KMS-11 (cell line): ENCODE data around the gene CCR8.

Experiments used
- H2AFZ ChIP-seq: fragments of 200-600 bp; sonication (generic); 2 replicates; pipeline ENCODE4 v1.6.1; 2016; ENCODE audit warnings: antibody characterized with exemption, mixed run types, low read depth
- H3K27ac ChIP-seq: fragments of 200-600 bp; sonication (generic); 2 replicates; pipeline ENCODE4 v1.6.1; 2016; ENCODE audit warnings: mild to moderate bottlenecking, mixed run types
- H3K27me3 ChIP-seq: fragments of 200-600 bp; sonication (generic); 2 replicates; pipeline ENCODE4 v1.6.1; 2017; ENCODE audit warnings: mild to moderate bottlenecking, low read depth, mixed run types, moderate library complexity; ENCODE audit not compliant: insufficient read depth
- H3K36me3 ChIP-seq: fragments of 200-600 bp; sonication (generic); 2 replicates; pipeline ENCODE4 v1.6.1; 2017; ENCODE audit warnings: mild to moderate bottlenecking, mixed run types; ENCODE audit not compliant: insufficient read depth
- H3K4me1 ChIP-seq: fragments of 200-600 bp; sonication (generic); 2 replicates; pipeline ENCODE4 v1.6.1; 2016; ENCODE audit warnings: mild to moderate bottlenecking, low read depth, mixed run types; ENCODE audit not compliant: poor library complexity, severe bottlenecking
- H3K4me2 ChIP-seq: fragments of 200-600 bp; sonication (generic); 2 replicates; pipeline ENCODE4 v1.7.0; 2016; ENCODE audit warnings: mild to moderate bottlenecking, mixed run types
- H3K4me3 ChIP-seq: fragments of 200-600 bp; sonication (generic); IDR thresholded peaks from 2 replicates; pipeline ENCODE4 v1.6.1; 2017; ENCODE audit warnings: low read depth, low read length, mixed read lengths; ENCODE audit not compliant: insufficient read depth
- H3K79me2 ChIP-seq: fragments of 200-600 bp; sonication (generic); 2 replicates; pipeline ENCODE4 v1.6.1; 2016; ENCODE audit warnings: low read depth, mixed run types; ENCODE audit not compliant: insufficient read depth
- H3K9ac ChIP-seq: fragments of 200-600 bp; sonication (generic); 2 replicates; pipeline ENCODE4 v1.6.1; 2016; ENCODE audit warnings: mild to moderate bottlenecking, mixed run types
- H4K20me1 ChIP-seq: fragments of 200-600 bp; sonication (generic); 2 replicates; pipeline ENCODE4 v1.6.1; 2016; ENCODE audit warnings: mild to moderate bottlenecking, mixed run types; ENCODE audit not compliant: insufficient read depth
- TF ChIP-seq, protein P1 (sequence below): fragments of 200-600 bp; sonication (generic); conservative IDR thresholded peaks from 2 replicates; pipeline ENCODE4 v1.6.1; 2017; ENCODE audit warnings: low read depth, mild to moderate bottlenecking, antibody characterized with exemption, low read length, moderate library complexity, mixed read lengths

The CCR8 gene

DNA sequence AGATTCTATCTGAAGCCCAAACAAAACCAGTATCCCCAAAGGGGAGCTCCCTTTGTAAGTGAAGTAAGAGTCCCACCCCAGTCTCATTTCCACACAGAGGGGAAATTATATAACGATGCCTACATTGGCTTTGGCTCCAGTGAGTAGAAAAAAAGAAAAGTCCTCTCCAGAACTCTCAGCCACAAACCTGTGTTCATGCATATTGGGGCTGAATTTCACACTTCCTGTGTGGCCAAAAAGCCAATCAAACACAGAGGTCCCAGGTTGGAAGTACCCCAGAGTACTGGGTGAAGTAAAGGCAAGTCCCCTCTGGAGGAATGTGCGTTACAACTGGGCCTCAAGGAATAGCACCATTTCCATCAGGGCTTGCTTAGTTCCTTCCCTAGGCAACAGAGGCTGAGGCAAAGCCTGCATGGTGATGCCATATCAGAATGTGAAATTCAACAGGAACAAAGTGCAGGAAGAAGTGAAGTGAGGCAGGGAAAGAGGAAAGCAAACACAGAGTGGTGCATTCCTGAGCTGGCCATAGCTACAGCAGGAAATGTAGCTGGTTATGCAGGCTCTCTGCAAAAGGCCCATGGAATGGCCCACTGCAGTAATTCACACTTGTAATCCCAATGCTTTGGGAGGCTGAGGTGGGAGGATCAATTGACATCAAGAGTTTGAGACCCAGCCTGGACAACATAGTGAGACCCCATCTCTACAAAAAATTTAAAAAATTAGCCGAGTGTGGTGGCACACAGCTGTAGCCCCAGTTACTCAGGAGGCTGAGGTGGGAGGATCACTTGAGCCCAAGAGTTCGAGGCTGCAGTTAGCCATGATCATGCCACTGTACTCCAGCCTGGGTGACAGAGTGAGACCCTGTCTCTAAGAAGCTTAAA, 33.1 kb upstream of the CCR8 start:
- Histone ChIP-seq H3K4me1 (peaks cover 3% of the 10 kb centered on the region), H3K4me2 (no peak overlapping the region), H3K36me3 (no peaks in the 10 kb centered on the region), H3K27ac (no peak overlapping the region), H3K27me3 (no peaks in the 10 kb centered on the region), H3K4me3 (no peak overlapping the region), H4K20me1 (no peaks in the 10 kb centered on the region), H3K79me2 (no peaks in the 10 kb centered on the region), H3K9ac (no peak overlapping the region), H2AFZ (no peak overlapping the region)
- TF ChIP-seq, protein P1, sequence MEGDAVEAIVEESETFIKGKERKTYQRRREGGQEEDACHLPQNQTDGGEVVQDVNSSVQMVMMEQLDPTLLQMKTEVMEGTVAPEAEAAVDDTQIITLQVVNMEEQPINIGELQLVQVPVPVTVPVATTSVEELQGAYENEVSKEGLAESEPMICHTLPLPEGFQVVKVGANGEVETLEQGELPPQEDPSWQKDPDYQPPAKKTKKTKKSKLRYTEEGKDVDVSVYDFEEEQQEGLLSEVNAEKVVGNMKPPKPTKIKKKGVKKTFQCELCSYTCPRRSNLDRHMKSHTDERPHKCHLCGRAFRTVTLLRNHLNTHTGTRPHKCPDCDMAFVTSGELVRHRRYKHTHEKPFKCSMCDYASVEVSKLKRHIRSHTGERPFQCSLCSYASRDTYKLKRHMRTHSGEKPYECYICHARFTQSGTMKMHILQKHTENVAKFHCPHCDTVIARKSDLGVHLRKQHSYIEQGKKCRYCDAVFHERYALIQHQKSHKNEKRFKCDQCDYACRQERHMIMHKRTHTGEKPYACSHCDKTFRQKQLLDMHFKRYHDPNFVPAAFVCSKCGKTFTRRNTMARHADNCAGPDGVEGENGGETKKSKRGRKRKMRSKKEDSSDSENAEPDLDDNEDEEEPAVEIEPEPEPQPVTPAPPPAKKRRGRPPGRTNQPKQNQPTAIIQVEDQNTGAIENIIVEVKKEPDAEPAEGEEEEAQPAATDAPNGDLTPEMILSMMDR = no peak

- TF ChIP-seq, protein P1 = no peak
- Histone ChIP-seq H4K20me1 (no peaks in the 10 kb centered on the region), H3K27me3 (no peaks in the 10 kb centered on the region), H3K4me3 (no peak overlapping the region), H3K79me2 (no peaks in the 10 kb centered on the region), H3K4me2 (no peak overlapping the region), H3K36me3 (no peaks in the 10 kb centered on the region), H3K27ac (no peak overlapping the region), H2AFZ (no peak overlapping the region), H3K4me1 (no peaks in the 10 kb centered on the region), H3K9ac (no peak overlapping the region)
Observed at GRCh38 chr3:39299279-39299678, 30.2 kb upstream of the CCR8 start.

DNA sequence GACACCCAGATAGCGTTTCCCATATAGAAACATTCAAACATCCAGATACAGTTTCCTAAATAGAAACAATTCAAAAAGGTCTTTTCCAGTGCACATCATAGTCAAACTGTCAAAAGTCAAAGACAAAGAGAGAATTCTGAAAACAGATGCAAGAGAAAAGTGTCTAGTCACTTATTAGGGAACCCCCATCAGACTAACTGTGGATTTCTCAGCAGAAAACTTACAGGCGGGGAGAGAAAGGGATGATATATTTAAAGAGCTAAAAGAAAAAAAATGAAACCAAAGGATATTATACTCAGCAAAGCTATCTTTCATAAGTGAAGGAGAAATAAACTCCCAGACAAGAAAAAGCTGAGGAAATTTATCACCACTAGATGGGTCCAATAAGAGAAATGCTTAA, 27.3 kb upstream of the CCR8 start:
- TF ChIP-seq, protein P1 = no peak
- H4K20me1 ChIP-seq = no peaks in the 10 kb centered on the region

DNA sequence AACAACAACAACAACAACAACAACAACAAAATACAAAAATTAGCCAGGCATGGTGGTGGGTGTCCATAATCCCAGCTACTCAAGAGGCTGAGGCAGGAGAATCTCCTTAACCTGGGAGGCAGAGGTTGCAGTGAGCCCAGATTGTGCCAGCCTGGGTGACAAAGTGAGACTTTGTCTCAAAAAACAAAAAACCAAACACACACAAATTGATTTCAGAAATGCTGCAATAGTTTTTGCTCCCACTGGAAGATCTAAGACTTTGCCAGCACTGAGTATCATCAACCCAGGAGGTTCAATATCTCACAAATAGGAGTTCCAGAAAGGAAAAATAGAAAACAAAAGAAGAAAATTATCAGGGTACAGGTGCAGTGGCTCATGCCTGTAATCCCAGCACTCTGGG, 16.2 kb upstream of the CCR8 start:
- H3K79me2 ChIP-seq = no peaks in the 10 kb centered on the region
- no peak overlapping the region for H2AFZ ChIP-seq
- H3K36me3 ChIP-seq = no peaks in the 10 kb centered on the region
- TF ChIP-seq, protein P1 = no peak
- no peaks in the 10 kb centered on the region for H4K20me1 ChIP-seq
- H3K4me3 ChIP-seq = no peak overlapping the region
- no peak overlapping the region for H3K4me2 ChIP-seq
- no peak overlapping the region for H3K27ac ChIP-seq
- H3K9ac ChIP-seq = no peak overlapping the region
- H3K27me3 ChIP-seq = no peaks in the 10 kb centered on the region
- no peaks in the 10 kb centered on the region for H3K4me1 ChIP-seq

More for the DNA sequence above, 27.3 kb upstream of the CCR8 start:
- no peak overlapping the region for H3K27ac ChIP-seq
- H3K4me1 ChIP-seq = no peaks in the 10 kb centered on the region
- no peak overlapping the region for H3K4me3 ChIP-seq
- no peaks in the 10 kb centered on the region for H3K36me3 ChIP-seq
- H3K79me2 ChIP-seq = no peaks in the 10 kb centered on the region
- no peak overlapping the region for H2AFZ ChIP-seq
- no peak overlapping the region for H3K9ac ChIP-seq
- no peaks in the 10 kb centered on the region for H3K27me3 ChIP-seq
- no peak overlapping the region for H3K4me2 ChIP-seq
